Astrocyte of the cerebellum (primary cell): Measurements from ENCODE around the gene VENTX.

Experiments
- DNase-seq: peaks from one replicate; pipeline ENCODE4 v3.0.0-alpha.2; 2011; ENCODE audit warnings: low read depth
- H3K4me3 ChIP-seq: 2 replicates; pipeline ENCODE4 v1.5.1; 2011; ENCODE audit warnings: mild to moderate bottlenecking, low read depth, low read length, moderate library complexity
- CTCF ChIP-seq: IDR thresholded peaks from 2 replicates; pipeline ENCODE4 v1.5.1; 2012; ENCODE audit warnings: low read length, low read depth, moderate library complexity, mild to moderate bottlenecking; ENCODE audit errors: missing control alignments
- in situ Hi-C: cut with HindIII; loops from 2 replicates; pipeline ENCODE4 v1.10.0; 2017; ENCODE audit warnings: low sequenced_read_pairs

VENTX gene

DNA sequence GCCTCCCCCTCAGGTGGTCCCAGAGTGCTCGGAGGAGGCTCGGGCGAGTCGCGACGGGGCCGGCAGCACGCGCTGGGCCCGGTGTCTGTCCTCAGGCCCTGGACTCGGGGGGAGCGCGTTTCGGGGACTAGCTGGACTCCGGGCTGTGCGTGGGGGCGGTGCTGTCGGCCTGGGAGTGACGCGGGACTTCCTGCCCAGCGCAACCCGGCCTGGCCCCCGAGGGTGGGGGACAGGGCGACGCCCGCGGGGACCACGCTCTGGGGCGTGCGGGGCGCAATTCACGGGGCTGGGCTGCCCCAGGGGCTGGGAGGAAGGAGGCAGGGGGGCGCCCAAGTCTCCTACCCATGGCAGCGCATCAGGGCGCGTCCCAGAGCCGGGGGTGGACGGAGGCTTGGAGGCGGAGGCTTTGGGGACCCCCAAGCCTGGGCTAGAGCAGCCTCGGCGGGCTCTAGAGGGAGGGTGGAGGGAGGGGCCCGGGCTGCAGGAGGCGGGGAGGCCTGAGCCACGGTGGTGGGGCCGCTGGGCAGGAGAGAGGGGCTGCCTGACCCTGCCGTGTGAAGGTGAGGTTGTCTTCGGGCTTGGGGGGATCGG lies 2.3 kb upstream of the VENTX start:
- no peak for DNase-seq
- in situ Hi-C loops = no loop called here
- no peak overlapping the region for H3K4me3 ChIP-seq

GRCh38 chr10:133235932-133236331 lies 1.7 kb upstream of the VENTX start:
- no peak overlapping the region for H3K4me3 ChIP-seq
- TF ChIP-seq CTCF = no peak
- in situ Hi-C loops = no loop called here
- DNase-seq = no peak

More for the DNA sequence above, 2.3 kb upstream of the VENTX start:
- TF ChIP-seq CTCF = no peak

DNA sequence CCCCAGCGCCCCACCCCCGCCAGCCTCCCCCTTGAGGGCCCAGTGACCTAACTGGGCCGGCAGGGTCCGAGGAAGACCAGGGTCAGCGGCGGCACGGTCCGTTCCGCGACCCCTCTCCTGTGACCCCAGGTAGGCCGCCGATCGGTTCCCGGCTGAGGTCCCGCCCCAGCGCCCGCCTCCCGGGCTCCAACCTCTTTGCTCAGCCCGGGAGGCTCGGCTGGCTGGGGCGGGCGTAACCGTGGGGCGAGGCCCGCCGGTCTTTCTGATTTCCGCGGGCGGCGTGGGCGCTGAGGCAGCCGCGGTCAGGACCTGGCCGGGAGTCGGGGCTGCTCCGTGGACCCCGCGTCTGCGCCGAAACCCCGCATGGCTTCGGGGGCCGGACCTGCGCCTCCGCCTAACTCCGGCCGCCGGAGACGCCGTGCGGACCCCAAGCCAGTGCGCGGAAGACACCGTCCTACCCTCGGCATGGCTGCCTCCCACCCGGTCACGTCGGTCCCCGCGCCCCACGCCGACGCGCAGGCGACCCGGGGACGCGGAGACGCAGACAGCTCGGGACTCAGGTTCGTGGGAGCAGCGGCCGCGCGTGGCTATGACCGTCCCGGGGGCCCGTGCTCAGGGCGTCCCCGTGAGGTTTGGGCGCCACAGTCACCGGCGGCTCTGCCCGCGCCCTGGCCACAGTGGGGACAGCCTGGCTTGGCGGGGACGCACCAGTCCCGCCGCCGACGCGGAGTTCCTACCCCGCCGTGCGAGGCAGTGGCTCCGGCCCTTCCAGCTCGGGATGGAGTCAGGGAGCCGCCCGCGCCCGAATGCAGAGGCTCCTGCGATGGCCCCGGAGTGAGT lies 1.0 kb upstream of the VENTX start:
- in situ Hi-C loops = no loop called here
- no peak for DNase-seq
- H3K4me3 ChIP-seq = no peak overlapping the region
- no peak for TF ChIP-seq CTCF

DNA sequence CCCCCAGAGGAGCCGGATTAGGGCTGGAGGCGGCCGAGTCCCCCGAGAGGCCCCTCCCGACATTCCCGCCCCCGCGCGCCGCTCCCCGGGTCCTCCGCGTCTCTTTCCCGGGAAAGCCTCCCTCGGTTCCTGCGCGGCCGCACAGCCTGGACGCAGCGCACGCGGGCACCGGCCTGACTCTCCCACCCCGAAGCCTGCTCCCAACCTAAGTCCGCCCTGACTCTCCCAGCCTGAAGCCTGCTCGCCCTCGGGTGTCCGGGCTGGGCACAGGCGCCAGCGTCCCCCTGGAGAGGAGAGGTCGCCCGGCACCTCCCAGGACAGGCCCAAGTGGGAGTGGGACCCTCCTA lies 441 bp upstream of the VENTX start:
- no peak for DNase-seq
- in situ Hi-C loops = no loop called here
- no peak for TF ChIP-seq CTCF
- H3K4me3 ChIP-seq = no peak overlapping the region

DNA sequence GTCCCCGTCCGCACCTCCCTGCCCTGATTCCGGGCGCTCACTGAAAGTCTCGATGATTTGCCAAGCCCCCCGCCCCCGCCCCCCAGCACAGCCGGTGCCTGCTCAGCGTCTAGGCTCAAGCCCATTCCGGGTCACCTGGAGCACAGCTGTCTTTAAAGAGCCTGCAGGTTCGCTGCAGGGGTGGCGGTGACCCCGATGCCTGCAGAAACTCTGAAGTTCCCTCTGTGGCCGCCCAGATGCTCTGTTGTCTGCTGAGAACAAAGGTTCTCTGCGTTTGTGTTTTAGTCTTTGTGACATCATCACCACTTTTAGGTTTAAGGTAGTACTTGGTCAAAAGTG lies 780 bp downstream of the VENTX start:
- in situ Hi-C loops = no loop called here
- TF ChIP-seq CTCF = no peak

GRCh38 chr10:133239990-133240389 lies 2.3 kb downstream of the VENTX start:
- TF ChIP-seq CTCF = no peak
- in situ Hi-C loops = no loop called here
- H3K4me3 ChIP-seq = no peak overlapping the region
- no peak for DNase-seq

More for the DNA sequence above, 780 bp downstream of the VENTX start:
- DNase-seq = no peak
- no peak overlapping the region for H3K4me3 ChIP-seq
